ENCODE data around the gene AATF. TPM values are rescaled to one million over a fixed set of nuclear protein-coding genes. Genes with fewer than 3 reads are reported as not detected.

AATF gene
- total RNA-seq, 3 donors from 2014 or later: 159 to 191 (median 177) TPM

GRCh38 chr17:36942631-36943125 is 6.1 kb upstream of the AATF start:
- H3K4me1 Mint-ChIP-seq (ENCODE audit: low read depth): peaks cover 28% of the 10 kb centered on the region

GRCh38 chr17:36943250-36944191 is 5.2 kb upstream of the AATF start:
- Mint-ChIP-seq H3K27me3 (ENCODE audit: low read depth) (peaks cover 75% of the 10 kb centered on the region), H3K36me3 (ENCODE audit: insufficient read depth) (no peaks in the 10 kb centered on the region), H3K4me1 (ENCODE audit: low read depth) (peaks cover 29% of the 10 kb centered on the region), H3K4me3 (no peak overlapping the region), H3K9me3 (no peaks in the 10 kb centered on the region)
- no peak for ATAC-seq
- DNase-seq: no peak

More at GRCh38 chr17:36942631-36943125, 6.1 kb upstream of the AATF start:
- H3K36me3 Mint-ChIP-seq (ENCODE audit: insufficient read depth): no peaks in the 10 kb centered on the region
- H3K4me3 Mint-ChIP-seq: no peak overlapping the region
- H3K27me3 Mint-ChIP-seq (ENCODE audit: low read depth): peaks cover 83% of the 10 kb centered on the region
- DNase-seq (no peak), ATAC-seq (no peak)
- no peaks in the 10 kb centered on the region for H3K9me3 Mint-ChIP-seq

GRCh38 chr17:36944553-36944952 is 4.2 kb upstream of the AATF start:
- peaks cover 3% of the 10 kb centered on the region for H3K36me3 Mint-ChIP-seq (ENCODE audit: insufficient read depth)
- no peak overlapping the region for H3K4me3 Mint-ChIP-seq
- no peaks in the 10 kb centered on the region for H3K9me3 Mint-ChIP-seq
- ATAC-seq (no peak), DNase-seq (no peak)
- H3K27me3 Mint-ChIP-seq (ENCODE audit: low read depth): peaks cover 65% of the 10 kb centered on the region
- H3K4me1 Mint-ChIP-seq (ENCODE audit: low read depth): peaks cover 25% of the 10 kb centered on the region

GRCh38 chr17:36945140-36945539 is 3.6 kb upstream of the AATF start:
- Mint-ChIP-seq H3K27me3 (ENCODE audit: low read depth) (peaks cover 60% of the 10 kb centered on the region), H3K36me3 (ENCODE audit: insufficient read depth) (peaks cover 9% of the 10 kb centered on the region), H3K4me3 (no peak overlapping the region), H3K4me1 (ENCODE audit: low read depth) (peaks cover 31% of the 10 kb centered on the region), H3K9me3 (no peaks in the 10 kb centered on the region)
- ATAC-seq: no peak
- no peak for DNase-seq

- Mint-ChIP-seq H3K4me1 (ENCODE audit: low read depth) (peaks cover 37% of the 10 kb centered on the region), H3K27me3 (ENCODE audit: low read depth) (peaks cover 50% of the 10 kb centered on the region), H3K9me3 (no peaks in the 10 kb centered on the region), H3K36me3 (ENCODE audit: insufficient read depth) (peaks cover 16% of the 10 kb centered on the region), H3K4me3 (no peak overlapping the region)
- DNase-seq (no peak), ATAC-seq (no peak)
Observed at GRCh38 chr17:36945959-36946725, 2.6 kb upstream of the AATF start.

GRCh38 chr17:36946726-36947091 is 2.0 kb upstream of the AATF start:
- Mint-ChIP-seq H3K9me3 (no peaks in the 10 kb centered on the region), H3K4me3 (no peak overlapping the region), H3K27me3 (ENCODE audit: low read depth) (peaks cover 44% of the 10 kb centered on the region), H3K4me1 (ENCODE audit: low read depth) (peaks cover 34% of the 10 kb centered on the region), H3K36me3 (ENCODE audit: insufficient read depth) (peaks cover 16% of the 10 kb centered on the region)
- ATAC-seq (no peak), DNase-seq (no peak)

- H3K4me3 Mint-ChIP-seq: peak overlapping the region; percentile 98
- H3K36me3 Mint-ChIP-seq (ENCODE audit: insufficient read depth): peaks cover 30% of the 10 kb centered on the region
- peaks cover 48% of the 10 kb centered on the region for H3K4me1 Mint-ChIP-seq (ENCODE audit: low read depth)
- DNase-seq: no peak
- H3K27me3 Mint-ChIP-seq (ENCODE audit: low read depth): peaks cover 42% of the 10 kb centered on the region
- peak in 1 of 2 donors; percentile 35 for ATAC-seq
- H3K9me3 Mint-ChIP-seq: no peaks in the 10 kb centered on the region
Observed at GRCh38 chr17:36947922-36948716, 635 bp upstream of the AATF start.

GRCh38 chr17:36949461-36949927 is 740 bp downstream of the AATF start:
- peak overlapping the region; percentile 98 for H3K4me3 Mint-ChIP-seq
- no peaks in the 10 kb centered on the region for H3K9me3 Mint-ChIP-seq
- ATAC-seq (no peak), DNase-seq (no peak)
- H3K27me3 Mint-ChIP-seq (ENCODE audit: low read depth): peaks cover 31% of the 10 kb centered on the region
- H3K36me3 Mint-ChIP-seq (ENCODE audit: insufficient read depth): peaks cover 43% of the 10 kb centered on the region
- peaks cover 48% of the 10 kb centered on the region for H3K4me1 Mint-ChIP-seq (ENCODE audit: low read depth)

- peaks cover 26% of the 10 kb centered on the region for H3K27me3 Mint-ChIP-seq (ENCODE audit: low read depth)
- H3K4me3 Mint-ChIP-seq: peak overlapping the region; percentile 98
- ATAC-seq: no peak
- no peaks in the 10 kb centered on the region for H3K9me3 Mint-ChIP-seq
- DNase-seq: no peak
- peaks cover 45% of the 10 kb centered on the region for H3K36me3 Mint-ChIP-seq (ENCODE audit: insufficient read depth)
- H3K4me1 Mint-ChIP-seq (ENCODE audit: low read depth): peaks cover 50% of the 10 kb centered on the region
Observed at GRCh38 chr17:36950027-36950426, 1.3 kb downstream of the AATF start.

- no peak for DNase-seq
- ATAC-seq: no peak
- Mint-ChIP-seq H3K36me3 (ENCODE audit: insufficient read depth) (peaks cover 51% of the 10 kb centered on the region), H3K9me3 (no peaks in the 10 kb centered on the region), H3K27me3 (ENCODE audit: low read depth) (peaks cover 14% of the 10 kb centered on the region), H3K4me1 (ENCODE audit: low read depth) (peaks cover 53% of the 10 kb centered on the region), H3K4me3 (peak overlapping the region; percentile 98)
Observed at GRCh38 chr17:36951084-36951789, 2.5 kb downstream of the AATF start.

GRCh38 chr17:36971508-36971907 is 22.8 kb downstream of the AATF start:
- no peak overlapping the region for H3K4me3 Mint-ChIP-seq
- ATAC-seq (no peak), DNase-seq (no peak)
- no peaks in the 10 kb centered on the region for H3K27me3 Mint-ChIP-seq (ENCODE audit: low read depth)
- peaks cover 64% of the 10 kb centered on the region for H3K4me1 Mint-ChIP-seq (ENCODE audit: low read depth)
- H3K9me3 Mint-ChIP-seq: no peaks in the 10 kb centered on the region
- H3K36me3 Mint-ChIP-seq (ENCODE audit: insufficient read depth): peaks cover 38% of the 10 kb centered on the region

- H3K36me3 Mint-ChIP-seq (ENCODE audit: insufficient read depth): peaks cover 34% of the 10 kb centered on the region
- no peak for ATAC-seq
- no peak overlapping the region for H3K4me3 Mint-ChIP-seq
- no peaks in the 10 kb centered on the region for H3K27me3 Mint-ChIP-seq (ENCODE audit: low read depth)
- H3K9me3 Mint-ChIP-seq: no peaks in the 10 kb centered on the region
- H3K4me1 Mint-ChIP-seq (ENCODE audit: low read depth): peaks cover 63% of the 10 kb centered on the region
- no peak for DNase-seq
Observed at GRCh38 chr17:36972186-36972700, 23.5 kb downstream of the AATF start.

- H3K4me3 Mint-ChIP-seq: no peak overlapping the region
- peaks cover 30% of the 10 kb centered on the region for H3K36me3 Mint-ChIP-seq (ENCODE audit: insufficient read depth)
- no peaks in the 10 kb centered on the region for H3K9me3 Mint-ChIP-seq
- no peak for DNase-seq
- H3K27me3 Mint-ChIP-seq (ENCODE audit: low read depth): no peaks in the 10 kb centered on the region
- peaks cover 57% of the 10 kb centered on the region for H3K4me1 Mint-ChIP-seq (ENCODE audit: low read depth)
- ATAC-seq: no peak
Observed at GRCh38 chr17:36972905-36973304, 24.2 kb downstream of the AATF start.

Measured in activated T-cell treated with anti-CD3 and anti-CD28 coated beads, Interleukin-2, amount 50 U/mL, for 4 hours (primary cell).